Omental fat pad (tissue), 4 donors: Measurements from ENCODE around the gene SLC39A11. TPM values are rescaled to one million over a fixed set of nuclear protein-coding genes. Genes with fewer than 3 reads are reported as not detected.

Source experiments
- ATAC-seq: fragments of 150-250 bp; one replicate; pipeline ENCODE4 v1.9.1; 2016; ENCODE audit warnings: mild to moderate bottlenecking, moderate library complexity; ENCODE audit not compliant: low FRiP score
- DNase-seq: peaks from one replicate; pipeline ENCODE4 v3.0.0-alpha.2; 2019; ENCODE audit warnings: low spot score
- CTCF ChIP-seq, 3 donors: fragments of 450-650 bp; IDR thresholded peaks; one replicate each; pipeline ENCODE4 v1.5.1; 2016 to 2017; ENCODE audit warnings: antibody characterized with exemption in 3 of 3, mild to moderate bottlenecking in 3 of 3, moderate library complexity in 2 of 3
- total RNA-seq, 4 donors: library from RNA; depleted of rRNA; stranded (reverse); fragments of >200 nt; gene quantifications; one replicate each; pipeline ENCODE4 v1.1.0, GENCODE V29; 2016

The SLC39A11 gene
- total RNA-seq, 4 donors from 2014 or later = 18.8 to 42.4 (median 31.3) TPM

GRCh38 chr17:72813481-72813880 is 279.0 kb downstream of the SLC39A11 start:
- no peak for ATAC-seq
- no peak for TF ChIP-seq CTCF (IDR thresholded peaks at IDR 0.05)

GRCh38 chr17:72812823-72813222 is 279.7 kb downstream of the SLC39A11 start:
- no peak for TF ChIP-seq CTCF (IDR thresholded peaks at IDR 0.05)
- DNase-seq = no peak
- no peak for ATAC-seq

More at GRCh38 chr17:72813481-72813880, 279.0 kb downstream of the SLC39A11 start:
- DNase-seq = no peak

GRCh38 chr17:72811976-72812687 is 280.4 kb downstream of the SLC39A11 start:
- TF ChIP-seq CTCF (IDR thresholded peaks at IDR 0.05) = no peak
- DNase-seq = no peak
- no peak for ATAC-seq

- no peak for DNase-seq
- no peak for TF ChIP-seq CTCF (IDR thresholded peaks at IDR 0.05)
- ATAC-seq = no peak
Measured at GRCh38 chr17:72810991-72811508, 281.4 kb downstream of the SLC39A11 start.

- TF ChIP-seq CTCF (IDR thresholded peaks at IDR 0.05) = no peak
- ATAC-seq (no peak), DNase-seq (no peak)
Measured at GRCh38 chr17:72806011-72806410, 286.5 kb downstream of the SLC39A11 start.

GRCh38 chr17:72804949-72805707 is 287.4 kb downstream of the SLC39A11 start:
- no peak for TF ChIP-seq CTCF (IDR thresholded peaks at IDR 0.05)
- ATAC-seq (no peak), DNase-seq (no peak)
